ENCODE measurements around the gene CNTN1.

Gene CNTN1

GRCh38 chr12:40691913-40692764 lies at the start of gene CNTN1:
Gene CNTN1 (plus strand): TSS chr12:40692439.
- no peaks in the 10 kb centered on the region for H3K36me3 ChIP-seq (ENCODE audit: control insufficient read depth, insufficient read depth, low read length, severe bottlenecking)
- H3K27me3 ChIP-seq (replicated peaks; ENCODE audit: control insufficient read depth, insufficient read depth, low read length), result no peaks in the 10 kb centered on the region
- DNase-seq (ENCODE audit: low read depth), result peak; percentile 7
- H3K9me3 ChIP-seq (ENCODE audit: control insufficient read depth, low read length), result no peaks in the 10 kb centered on the region
- H3K9ac ChIP-seq (ENCODE audit: low read length), result peak within 1 kb of the TSS; percentile 42
- peak within 1 kb of the TSS; percentile 89 for H3K4me3 ChIP-seq (ENCODE audit: low read length)
- peaks cover 17% of the 10 kb centered on the region for H3K4me1 ChIP-seq (ENCODE audit: control insufficient read depth, insufficient read depth, low read length)

- Histone ChIP-seq H3K9me3 (ENCODE audit: control insufficient read depth, low read length) (peaks cover 2% of the 10 kb centered on the region), H3K4me3 (ENCODE audit: low read length) (no peak overlapping the region), H3K27me3 (replicated peaks; ENCODE audit: control insufficient read depth, insufficient read depth, low read length) (no peaks in the 10 kb centered on the region), H3K36me3 (ENCODE audit: control insufficient read depth, insufficient read depth, low read length, severe bottlenecking) (no peaks in the 10 kb centered on the region), H3K9ac (ENCODE audit: low read length) (no peak overlapping the region), H3K4me1 (ENCODE audit: control insufficient read depth, insufficient read depth, low read length) (peaks cover 6% of the 10 kb centered on the region)
- DNase-seq (ENCODE audit: low read depth), result no peak
Observed at GRCh38 chr12:40643506-40643905, 48.7 kb upstream of the CNTN1 start.

GRCh38 chr12:40643976-40644375 lies 48.3 kb upstream of the CNTN1 start:
- Histone ChIP-seq H3K36me3 (ENCODE audit: control insufficient read depth, insufficient read depth, low read length, severe bottlenecking) (no peaks in the 10 kb centered on the region), H3K9me3 (ENCODE audit: control insufficient read depth, low read length) (peaks cover 2% of the 10 kb centered on the region), H3K9ac (ENCODE audit: low read length) (no peak overlapping the region), H3K4me3 (ENCODE audit: low read length) (no peak overlapping the region), H3K4me1 (ENCODE audit: control insufficient read depth, insufficient read depth, low read length) (peaks cover 6% of the 10 kb centered on the region), H3K27me3 (replicated peaks; ENCODE audit: control insufficient read depth, insufficient read depth, low read length) (no peaks in the 10 kb centered on the region)
- DNase-seq (ENCODE audit: low read depth), result no peak

- Histone ChIP-seq H3K27me3 (replicated peaks; ENCODE audit: control insufficient read depth, insufficient read depth, low read length) (no peaks in the 10 kb centered on the region), H3K9ac (ENCODE audit: low read length) (no peak overlapping the region), H3K36me3 (ENCODE audit: control insufficient read depth, insufficient read depth, low read length, severe bottlenecking) (no peaks in the 10 kb centered on the region), H3K4me3 (ENCODE audit: low read length) (no peak overlapping the region), H3K4me1 (ENCODE audit: control insufficient read depth, insufficient read depth, low read length) (peaks cover 6% of the 10 kb centered on the region), H3K9me3 (ENCODE audit: control insufficient read depth, low read length) (peaks cover 2% of the 10 kb centered on the region)
- no peak for DNase-seq (ENCODE audit: low read depth)
Observed at GRCh38 chr12:40644708-40645107, 47.5 kb upstream of the CNTN1 start.

GRCh38 chr12:40645361-40645760 lies 46.9 kb upstream of the CNTN1 start:
- no peak overlapping the region for H3K9ac ChIP-seq (ENCODE audit: low read length)

GRCh38 chr12:40646456-40646855 lies 45.8 kb upstream of the CNTN1 start:
- H3K36me3 ChIP-seq (ENCODE audit: control insufficient read depth, insufficient read depth, low read length, severe bottlenecking), result no peaks in the 10 kb centered on the region
- H3K9ac ChIP-seq (ENCODE audit: low read length), result no peak overlapping the region
- peaks cover 5% of the 10 kb centered on the region for H3K9me3 ChIP-seq (ENCODE audit: control insufficient read depth, low read length)
- DNase-seq (ENCODE audit: low read depth), result peak; percentile 12
- no peak overlapping the region for H3K4me3 ChIP-seq (ENCODE audit: low read length)
- no peaks in the 10 kb centered on the region for H3K27me3 ChIP-seq (replicated peaks; ENCODE audit: control insufficient read depth, insufficient read depth, low read length)
- peaks cover 6% of the 10 kb centered on the region for H3K4me1 ChIP-seq (ENCODE audit: control insufficient read depth, insufficient read depth, low read length)

More at GRCh38 chr12:40645361-40645760, 46.9 kb upstream of the CNTN1 start:
- Histone ChIP-seq H3K36me3 (ENCODE audit: control insufficient read depth, insufficient read depth, low read length, severe bottlenecking) (no peaks in the 10 kb centered on the region), H3K4me3 (ENCODE audit: low read length) (no peak overlapping the region), H3K4me1 (ENCODE audit: control insufficient read depth, insufficient read depth, low read length) (peaks cover 6% of the 10 kb centered on the region), H3K27me3 (replicated peaks; ENCODE audit: control insufficient read depth, insufficient read depth, low read length) (no peaks in the 10 kb centered on the region), H3K9me3 (ENCODE audit: control insufficient read depth, low read length) (peaks cover 2% of the 10 kb centered on the region)
- no peak for DNase-seq (ENCODE audit: low read depth)

- peaks cover 3% of the 10 kb centered on the region for H3K9me3 ChIP-seq (ENCODE audit: control insufficient read depth, low read length)
- no peaks in the 10 kb centered on the region for H3K36me3 ChIP-seq (ENCODE audit: control insufficient read depth, insufficient read depth, low read length, severe bottlenecking)
- H3K4me3 ChIP-seq (ENCODE audit: low read length), result no peak overlapping the region
- no peak for DNase-seq (ENCODE audit: low read depth)
- H3K27me3 ChIP-seq (replicated peaks; ENCODE audit: control insufficient read depth, insufficient read depth, low read length), result no peaks in the 10 kb centered on the region
- H3K9ac ChIP-seq (ENCODE audit: low read length), result no peak overlapping the region
- H3K4me1 ChIP-seq (ENCODE audit: control insufficient read depth, insufficient read depth, low read length), result peaks cover 6% of the 10 kb centered on the region
Observed at GRCh38 chr12:40646911-40647310, 45.3 kb upstream of the CNTN1 start.

GRCh38 chr12:40647651-40648050 lies 44.6 kb upstream of the CNTN1 start:
- H3K9me3 ChIP-seq (ENCODE audit: control insufficient read depth, low read length), result peaks cover 3% of the 10 kb centered on the region
- H3K9ac ChIP-seq (ENCODE audit: low read length), result no peak overlapping the region
- peaks cover 6% of the 10 kb centered on the region for H3K4me1 ChIP-seq (ENCODE audit: control insufficient read depth, insufficient read depth, low read length)
- no peak for DNase-seq (ENCODE audit: low read depth)
- H3K27me3 ChIP-seq (replicated peaks; ENCODE audit: control insufficient read depth, insufficient read depth, low read length), result no peaks in the 10 kb centered on the region
- no peak overlapping the region for H3K4me3 ChIP-seq (ENCODE audit: low read length)
- no peaks in the 10 kb centered on the region for H3K36me3 ChIP-seq (ENCODE audit: control insufficient read depth, insufficient read depth, low read length, severe bottlenecking)

- Histone ChIP-seq H3K9ac (ENCODE audit: low read length) (no peak overlapping the region), H3K4me1 (ENCODE audit: control insufficient read depth, insufficient read depth, low read length) (peaks cover 6% of the 10 kb centered on the region), H3K36me3 (ENCODE audit: control insufficient read depth, insufficient read depth, low read length, severe bottlenecking) (no peaks in the 10 kb centered on the region), H3K4me3 (ENCODE audit: low read length) (no peak overlapping the region), H3K9me3 (ENCODE audit: control insufficient read depth, low read length) (peaks cover 3% of the 10 kb centered on the region), H3K27me3 (replicated peaks; ENCODE audit: control insufficient read depth, insufficient read depth, low read length) (no peaks in the 10 kb centered on the region)
- no peak for DNase-seq (ENCODE audit: low read depth)
Observed at GRCh38 chr12:40648519-40648918, 43.7 kb upstream of the CNTN1 start.

GRCh38 chr12:40650038-40650704 lies 42.1 kb upstream of the CNTN1 start:
- H3K27me3 ChIP-seq (replicated peaks; ENCODE audit: control insufficient read depth, insufficient read depth, low read length), result no peaks in the 10 kb centered on the region
- H3K4me3 ChIP-seq (ENCODE audit: low read length), result no peak overlapping the region
- H3K9me3 ChIP-seq (ENCODE audit: control insufficient read depth, low read length), result peaks cover 3% of the 10 kb centered on the region
- H3K36me3 ChIP-seq (ENCODE audit: control insufficient read depth, insufficient read depth, low read length, severe bottlenecking), result no peaks in the 10 kb centered on the region
- no peak for DNase-seq (ENCODE audit: low read depth)
- peaks cover 6% of the 10 kb centered on the region for H3K4me1 ChIP-seq (ENCODE audit: control insufficient read depth, insufficient read depth, low read length)
- H3K9ac ChIP-seq (ENCODE audit: low read length), result no peak overlapping the region

- Histone ChIP-seq H3K4me1 (ENCODE audit: control insufficient read depth, insufficient read depth, low read length) (no peaks in the 10 kb centered on the region), H3K9ac (ENCODE audit: low read length) (no peak overlapping the region), H3K27me3 (replicated peaks; ENCODE audit: control insufficient read depth, insufficient read depth, low read length) (no peaks in the 10 kb centered on the region), H3K4me3 (ENCODE audit: low read length) (no peak overlapping the region), H3K9me3 (ENCODE audit: control insufficient read depth, low read length) (peaks cover 3% of the 10 kb centered on the region), H3K36me3 (ENCODE audit: control insufficient read depth, insufficient read depth, low read length, severe bottlenecking) (no peaks in the 10 kb centered on the region)
- no peak for DNase-seq (ENCODE audit: low read depth)
Observed at GRCh38 chr12:40655451-40655850, 36.8 kb upstream of the CNTN1 start.
